ENCODE results near the gene CDH2.

The CDH2 gene

GRCh38 chr18:28039078-28039477 is 137.9 kb downstream of the CDH2 start:
- DNase-seq, result no peak

GRCh38 chr18:28036488-28036887 is 140.4 kb downstream of the CDH2 start:
- no peak for DNase-seq

- DNase-seq, result no peak
These were observed 142.4 kb downstream of the CDH2 start for GRCh38 chr18:28034567-28034966.

DNA sequence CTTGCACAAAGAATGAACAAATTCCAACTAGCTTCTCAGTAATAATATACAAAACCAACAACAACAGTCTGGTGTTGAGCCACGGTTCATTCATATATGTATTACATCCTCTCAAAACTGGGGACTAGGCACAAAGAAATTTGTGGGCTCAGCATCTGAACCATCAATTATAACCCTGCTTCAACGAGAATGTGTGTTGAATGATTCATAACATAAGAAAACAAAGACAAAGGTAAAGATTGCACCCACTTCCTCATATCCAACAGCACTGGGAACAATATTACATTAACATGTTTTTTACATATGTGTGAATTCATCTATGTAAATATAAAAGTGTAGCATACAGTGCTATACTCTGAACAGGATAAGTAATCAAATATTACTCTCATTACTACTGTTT is 144.8 kb downstream of the CDH2 start:
- DNase-seq, result no peak

- no peak for DNase-seq
These were observed 146.5 kb downstream of the CDH2 start for GRCh38 chr18:28030458-28030857.

- no peak for DNase-seq
These were observed 149.2 kb downstream of the CDH2 start for GRCh38 chr18:28027755-28028154.

GRCh38 chr18:28019425-28020108 is 157.4 kb downstream of the CDH2 start:
- DNase-seq, result no peak

- DNase-seq, result no peak
These were observed 158.6 kb downstream of the CDH2 start for GRCh38 chr18:28018351-28018750.

GRCh38 chr18:28015671-28016070 is 161.3 kb downstream of the CDH2 start:
- DNase-seq, result no peak

- DNase-seq, result no peak
These were observed 163.9 kb downstream of the CDH2 start for GRCh38 chr18:28013066-28013465.

DNA sequence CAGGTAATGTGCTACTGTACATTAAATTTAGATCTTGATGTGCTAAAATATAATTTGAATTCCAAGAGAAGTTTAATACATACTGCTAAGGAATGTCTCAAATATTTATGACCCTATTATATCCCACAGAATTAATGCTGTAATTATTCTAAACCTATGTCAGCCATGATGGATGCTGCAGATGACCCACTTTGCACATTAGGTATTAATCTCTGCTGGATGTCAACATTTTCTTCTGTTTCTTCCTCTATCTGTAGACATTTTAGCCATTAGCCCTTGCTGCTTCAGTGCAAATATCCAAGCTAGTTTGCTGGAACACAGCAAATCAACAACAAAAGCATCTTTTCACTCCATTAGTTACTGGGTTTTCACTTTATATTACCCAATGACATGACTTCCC is 164.6 kb downstream of the CDH2 start:
- no peak for DNase-seq

DNA sequence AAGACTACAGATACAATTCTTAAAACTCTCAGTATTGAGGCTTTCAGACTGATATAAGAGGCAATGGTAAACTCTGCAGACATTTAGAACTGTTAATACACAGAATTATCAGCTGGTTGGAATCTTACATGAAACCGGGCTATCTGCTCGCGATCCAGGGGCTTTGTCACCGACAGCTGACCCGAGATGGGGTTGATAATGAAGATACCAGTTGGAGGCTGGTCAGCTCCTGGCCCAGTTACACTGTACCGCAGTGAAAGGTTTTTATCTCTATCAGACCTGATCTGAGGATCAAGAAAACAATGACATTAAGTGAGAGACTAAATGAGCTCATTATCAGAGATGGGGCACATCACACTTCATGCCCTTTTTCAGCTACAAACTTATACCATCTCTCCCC is 167.3 kb downstream of the CDH2 start:
- DNase-seq, result no peak

- no peak for DNase-seq
These were observed 169.1 kb downstream of the CDH2 start for GRCh38 chr18:28007841-28008240.

- no peak for DNase-seq
These were observed 171.8 kb downstream of the CDH2 start for GRCh38 chr18:28005164-28005563.

DNA sequence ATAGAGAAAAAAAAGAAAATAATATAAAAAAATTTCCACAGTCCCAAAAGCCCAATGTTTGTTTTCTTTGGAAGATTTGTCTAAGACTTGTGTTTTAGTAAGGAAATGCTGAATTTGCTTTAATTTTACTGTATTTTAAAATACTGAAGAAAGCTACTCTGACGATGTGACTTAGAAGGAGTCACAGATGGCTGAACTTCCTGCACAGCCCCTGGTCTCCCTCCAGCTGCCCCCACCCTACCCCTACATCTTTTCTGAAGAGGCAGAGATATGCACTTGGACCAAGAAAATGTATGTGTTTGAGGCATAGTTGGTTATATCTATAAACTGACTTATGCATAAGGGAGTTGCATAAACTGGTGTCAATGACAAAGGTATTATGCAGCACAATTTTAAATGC is 172.3 kb downstream of the CDH2 start:
- DNase-seq, result no peak

DNA sequence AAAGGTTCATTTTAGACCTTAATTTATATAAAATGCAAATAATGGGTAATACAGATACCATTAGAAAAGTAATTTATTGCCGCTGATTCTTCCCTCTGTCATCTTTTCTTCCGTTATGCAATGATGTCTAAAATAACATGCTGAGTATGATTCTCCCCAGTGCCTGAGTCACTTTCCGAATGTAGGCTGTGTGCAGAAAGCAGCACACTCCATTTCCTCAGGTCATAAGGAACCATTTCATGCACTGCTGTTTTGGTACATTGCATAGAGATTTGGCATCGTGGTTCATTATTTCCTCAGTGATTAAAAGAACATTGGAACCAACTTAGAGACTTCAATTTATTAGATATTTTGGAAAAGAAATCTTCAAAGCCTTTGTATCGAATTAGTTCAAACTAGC is 173.5 kb downstream of the CDH2 start:
- DNase-seq, result no peak

- DNase-seq, result no peak
These were observed 174.1 kb downstream of the CDH2 start for GRCh38 chr18:28002841-28003240.

DNA sequence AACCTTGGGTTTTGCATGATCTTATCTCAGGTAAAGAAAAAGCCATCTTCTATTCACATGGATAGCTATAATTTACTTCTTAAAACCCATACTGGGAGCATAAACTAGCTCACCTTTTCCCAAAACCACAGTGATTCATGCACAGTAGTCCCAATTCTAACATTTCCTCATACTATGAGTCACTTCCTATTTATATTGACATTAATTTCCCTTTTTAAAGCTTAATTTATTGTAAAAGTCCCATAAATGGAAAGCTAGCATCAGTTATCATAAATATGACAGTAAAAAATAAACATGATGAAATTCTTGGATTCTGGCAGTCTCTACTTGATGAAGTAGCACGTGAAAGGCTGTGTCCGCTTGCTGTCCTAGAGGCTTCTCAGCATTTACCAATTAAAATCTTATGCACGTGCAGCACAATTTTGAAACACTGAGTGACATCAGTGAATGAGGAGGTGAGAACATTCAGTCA is 180.1 kb downstream of the CDH2 start:
- no peak for DNase-seq

DNA sequence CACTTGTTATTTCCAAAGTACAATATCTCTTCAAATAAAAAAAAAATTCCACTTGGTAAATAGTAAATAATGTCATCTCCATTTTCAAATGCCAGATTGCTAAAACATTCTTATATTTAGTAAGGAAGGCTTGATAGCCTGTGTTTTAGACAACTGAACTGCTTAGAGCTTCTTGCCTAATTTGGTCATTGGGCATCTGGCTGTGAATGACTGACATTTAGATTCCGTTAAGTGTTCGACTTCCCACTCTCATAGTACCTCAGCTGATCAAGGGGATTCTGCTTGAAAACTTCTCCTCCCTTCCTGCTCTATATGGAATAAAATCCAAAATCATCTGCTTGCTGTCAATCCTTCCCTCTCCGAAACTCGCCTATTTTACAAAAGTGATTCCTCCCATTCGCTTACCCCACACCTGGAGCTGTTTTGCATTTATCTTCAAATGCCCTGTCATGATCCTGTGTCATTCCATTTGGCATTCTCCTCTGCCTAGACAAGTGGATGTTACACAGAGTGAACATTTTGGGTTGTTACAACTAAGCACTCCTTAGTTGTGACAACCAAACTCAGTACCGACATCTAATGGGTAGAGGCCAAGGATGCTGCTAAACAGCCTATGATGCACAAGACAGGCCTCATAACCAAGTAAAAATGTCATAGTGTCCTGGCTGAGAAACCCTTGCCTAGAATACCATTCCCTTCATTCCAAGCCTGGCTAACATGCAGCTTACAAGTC is 181.0 kb downstream of the CDH2 start:
- no peak for DNase-seq

DNA sequence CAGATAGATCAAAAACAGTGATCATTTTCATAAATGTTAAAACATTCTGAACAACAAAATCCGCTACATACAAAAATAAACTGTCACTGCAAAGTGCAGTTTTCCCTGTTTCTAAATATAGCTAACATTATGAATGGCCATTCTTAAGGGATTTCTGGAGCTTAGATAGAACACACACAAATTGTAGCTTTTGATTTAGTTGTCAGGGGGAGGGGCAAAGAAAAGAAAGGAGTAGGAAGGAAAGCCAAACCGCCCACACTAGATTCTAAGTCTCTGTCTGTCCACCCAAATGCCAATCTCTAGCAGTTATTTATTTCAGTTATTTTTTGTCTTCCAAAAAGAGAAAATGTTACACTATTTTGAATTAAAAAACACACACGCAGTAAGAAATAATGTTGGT is 182.4 kb downstream of the CDH2 start:
- no peak for DNase-seq

DNA sequence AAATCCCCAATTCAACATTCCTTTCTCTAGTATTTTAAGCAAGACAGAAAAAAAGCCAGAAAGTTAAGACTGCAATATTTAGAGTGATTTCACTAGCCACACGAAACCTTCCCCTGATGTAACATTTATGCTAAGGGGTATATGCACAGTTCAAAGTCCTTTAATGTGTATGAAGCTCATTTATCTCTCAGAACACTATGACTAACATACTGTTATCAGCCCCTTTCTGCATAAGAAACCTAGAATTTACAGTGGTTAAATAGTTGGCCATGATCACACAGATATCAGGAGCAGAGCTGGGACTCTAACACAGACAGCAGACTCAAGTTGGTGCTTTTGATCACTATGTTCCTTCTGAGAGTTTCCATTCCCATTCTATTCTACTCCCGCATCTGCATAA is 185.5 kb downstream of the CDH2 start:
- DNase-seq, result no peak

DNA sequence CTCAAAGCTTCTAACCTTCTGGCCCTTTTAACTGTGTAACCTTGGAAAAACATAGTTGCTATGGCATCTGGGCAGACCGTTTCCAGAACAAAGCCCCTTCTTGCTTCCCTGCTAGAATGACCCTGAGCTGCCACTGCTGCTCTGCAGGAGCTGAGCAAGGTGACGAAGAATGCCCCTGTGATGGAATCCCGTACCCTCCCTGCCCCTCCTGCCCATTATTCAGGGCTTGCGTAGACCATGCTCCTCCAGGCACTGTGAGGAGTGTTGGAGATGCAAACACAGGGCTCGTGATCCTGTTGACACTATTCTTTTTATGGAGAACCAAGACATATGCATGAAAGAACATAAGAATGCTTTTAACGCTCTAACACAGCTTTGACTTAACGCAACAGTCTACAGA is 191.1 kb downstream of the CDH2 start:
- no peak for DNase-seq

GRCh38 chr18:27983780-27984179 is 193.2 kb downstream of the CDH2 start:
- DNase-seq, result no peak

GRCh38 chr18:27976806-27977408 is 200.0 kb downstream of the CDH2 start:
- no peak for DNase-seq
